ENCODE measurements around the gene SHC2.

Gene SHC2

DNA sequence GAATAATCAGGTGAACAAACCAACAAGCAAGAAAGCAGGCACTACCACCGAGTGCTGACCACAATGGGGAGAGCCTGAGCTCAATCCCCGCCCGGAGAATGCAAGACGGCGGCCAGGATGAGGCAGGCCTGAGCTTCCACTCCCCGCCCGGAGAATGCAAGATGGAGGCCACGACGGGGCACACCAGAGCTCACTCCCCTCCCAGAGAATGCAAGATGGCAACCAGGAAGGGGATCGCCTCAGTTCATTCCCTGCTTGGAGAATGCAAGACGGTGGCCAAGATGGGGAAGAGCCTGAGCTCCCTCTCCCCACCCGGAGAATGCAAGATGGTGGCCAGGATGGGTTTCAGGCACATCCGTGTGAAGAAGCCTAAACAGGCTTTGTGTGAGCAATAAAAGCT, 91.6 kb downstream of the SHC2 start:
- no peak for DNase-seq

DNA sequence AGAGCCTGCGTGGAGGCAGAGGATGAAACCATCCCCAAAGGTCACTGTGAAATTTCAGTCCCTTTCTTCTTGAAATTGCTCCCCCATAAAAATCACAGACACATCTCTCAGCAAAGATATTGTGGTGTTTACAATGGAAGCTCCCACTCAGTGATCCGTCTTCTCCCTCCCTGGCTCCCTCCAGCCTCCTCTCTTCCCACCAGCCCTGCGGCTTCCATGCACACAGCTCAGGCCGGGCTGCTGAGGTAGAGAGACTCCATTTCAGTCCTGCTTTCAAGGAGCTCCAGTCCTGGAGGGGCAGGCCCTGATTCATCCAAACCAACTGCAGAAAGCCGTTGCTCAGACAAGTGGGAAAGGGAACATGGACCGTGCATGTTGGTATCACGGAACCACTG, 92.2 kb downstream of the SHC2 start:
- DNase-seq: no peak

DNA sequence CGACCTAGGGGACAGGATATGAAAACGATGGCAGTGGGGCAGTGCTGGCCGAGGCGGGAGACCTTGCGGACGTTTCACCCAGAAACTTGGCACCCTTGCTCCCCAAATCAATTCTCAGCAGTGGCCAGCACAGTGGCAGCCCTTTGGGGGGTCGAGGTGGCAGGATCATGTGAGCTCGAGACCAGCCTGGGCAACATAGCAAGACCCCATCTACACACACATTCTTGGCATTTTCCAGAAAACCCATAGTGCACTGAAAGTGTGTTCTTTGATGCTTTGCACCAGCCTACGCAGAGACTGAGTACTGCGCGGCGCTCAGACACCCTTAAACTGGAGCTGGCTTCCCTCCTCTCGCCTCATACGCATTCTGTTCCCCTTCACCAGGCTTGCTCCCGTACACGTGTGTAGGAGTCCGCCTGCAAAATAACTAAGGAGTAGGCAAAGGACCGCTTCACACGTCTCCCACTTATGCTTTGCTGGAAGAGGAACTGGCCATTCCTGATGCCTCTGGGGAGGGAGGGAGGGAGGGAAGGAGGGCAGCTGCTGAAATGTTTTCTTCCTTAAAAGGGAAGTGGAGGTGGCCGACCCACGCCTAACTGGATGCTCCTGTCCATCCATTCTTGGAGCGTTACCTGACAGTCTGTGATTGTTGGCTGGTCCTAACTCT, 92.7 kb downstream of the SHC2 start:
- no peak for DNase-seq

DNA sequence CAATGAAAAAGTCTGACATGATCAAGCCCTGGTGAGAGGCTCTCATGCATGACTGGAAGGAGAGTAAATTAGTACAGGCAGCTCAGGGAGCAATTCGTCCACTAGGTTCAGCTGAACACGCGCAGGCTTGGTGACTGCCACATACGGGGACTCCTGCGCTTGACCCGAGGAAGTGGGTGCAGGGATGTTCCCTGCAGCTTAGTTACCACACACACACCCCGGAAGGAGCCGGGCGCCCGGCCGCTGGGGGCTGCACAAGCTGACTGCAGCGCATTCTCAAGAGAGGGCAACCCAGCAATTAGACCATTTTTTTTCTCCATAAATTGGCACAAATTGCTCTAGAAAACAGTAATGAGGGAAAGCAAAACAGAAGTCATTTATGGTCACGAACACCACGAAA, 93.3 kb downstream of the SHC2 start:
- no peak for DNase-seq

DNA sequence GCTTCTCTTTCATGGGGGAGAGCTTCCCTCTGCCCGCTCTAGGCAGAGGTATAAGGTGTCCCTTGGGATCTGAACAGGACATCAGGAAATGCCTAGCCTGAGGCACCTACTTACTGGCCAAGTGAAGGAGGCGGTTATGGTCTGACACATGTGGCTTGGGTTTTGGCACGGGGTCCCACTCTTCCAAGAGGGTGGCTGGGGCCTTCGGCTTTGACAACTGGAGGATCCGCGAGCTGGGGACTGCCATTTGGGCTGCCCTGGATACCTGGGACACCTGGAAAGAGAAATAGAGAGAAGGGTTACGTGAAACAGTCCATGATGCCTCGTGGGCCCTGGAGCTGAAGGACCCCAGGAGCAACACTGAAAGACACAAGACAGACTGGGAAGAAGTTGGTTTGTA, 93.9 kb downstream of the SHC2 start:
- no peak for DNase-seq
